ENCODE measurements around the gene NCK2.

NCK2 gene

GRCh38 chr2:105771836-105772235, 27.1 kb downstream of the NCK2 start:
- Histone ChIP-seq H3K4me2 (ENCODE audit: low read length) (no peak overlapping the region), H3K9me3 (ENCODE audit: low read length) (no peaks in the 10 kb centered on the region), H3K27ac (ENCODE audit: low read depth, low read length, poor library complexity, severe bottlenecking) (no peak overlapping the region), H2AFZ (ENCODE audit: low read length) (no peak overlapping the region), H3K79me2 (ENCODE audit: insufficient read depth, low read length) (no peaks in the 10 kb centered on the region), H3K4me1 (ENCODE audit: insufficient read depth, low read length, severe bottlenecking) (no peaks in the 10 kb centered on the region), H3K27me3 (ENCODE audit: insufficient read depth, low read length) (no peaks in the 10 kb centered on the region), H3K9ac (ENCODE audit: low read length) (no peak overlapping the region), H3K4me3 (ENCODE audit: low read depth, low read length, poor library complexity, severe bottlenecking) (no peak overlapping the region), H4K20me1 (ENCODE audit: insufficient read depth, low read length) (no peaks in the 10 kb centered on the region), H3K9me2 (ENCODE audit: low read depth, low read length) (no peaks in the 10 kb centered on the region), H3K36me3 (ENCODE audit: insufficient read depth, low read length) (no peaks in the 10 kb centered on the region), H3F3A (ENCODE audit: insufficient read depth, low read length) (no peaks in the 10 kb centered on the region)
- TF ChIP-seq CTCF (IDR thresholded peaks at IDR 0.05; ENCODE audit: low read length) (no peak), EZH2 (IDR thresholded peaks at IDR 0.05; ENCODE audit: borderline replicate concordance, low read length) (no peak)

- no peak overlapping the region for H2AFZ ChIP-seq (ENCODE audit: low read length)
- no peaks in the 10 kb centered on the region for H3K79me2 ChIP-seq (ENCODE audit: insufficient read depth, low read length)
- no peaks in the 10 kb centered on the region for H3K9me3 ChIP-seq (ENCODE audit: low read length)
- no peaks in the 10 kb centered on the region for H4K20me1 ChIP-seq (ENCODE audit: insufficient read depth, low read length)
- no peaks in the 10 kb centered on the region for H3K27me3 ChIP-seq (ENCODE audit: insufficient read depth, low read length)
- no peak for TF ChIP-seq CTCF (IDR thresholded peaks at IDR 0.05; ENCODE audit: low read length)
- no peak for TF ChIP-seq EZH2 (IDR thresholded peaks at IDR 0.05; ENCODE audit: borderline replicate concordance, low read length)
- H3F3A ChIP-seq (ENCODE audit: insufficient read depth, low read length): no peaks in the 10 kb centered on the region
- H3K4me2 ChIP-seq (ENCODE audit: low read length): no peak overlapping the region
- H3K9me2 ChIP-seq (ENCODE audit: low read depth, low read length): no peaks in the 10 kb centered on the region
- H3K4me1 ChIP-seq (ENCODE audit: insufficient read depth, low read length, severe bottlenecking): no peaks in the 10 kb centered on the region
- H3K36me3 ChIP-seq (ENCODE audit: insufficient read depth, low read length): no peaks in the 10 kb centered on the region
- no peak overlapping the region for H3K27ac ChIP-seq (ENCODE audit: low read depth, low read length, poor library complexity, severe bottlenecking)
- no peak overlapping the region for H3K4me3 ChIP-seq (ENCODE audit: low read depth, low read length, poor library complexity, severe bottlenecking)
- no peak overlapping the region for H3K9ac ChIP-seq (ENCODE audit: low read length)
Measured at GRCh38 chr2:105772362-105772761, 27.6 kb downstream of the NCK2 start.

GRCh38 chr2:105773568-105773967, 28.9 kb downstream of the NCK2 start:
- no peak for TF ChIP-seq CTCF (IDR thresholded peaks at IDR 0.05; ENCODE audit: low read length)
- no peak for TF ChIP-seq EZH2 (IDR thresholded peaks at IDR 0.05; ENCODE audit: borderline replicate concordance, low read length)
- Histone ChIP-seq H3K27ac (ENCODE audit: low read depth, low read length, poor library complexity, severe bottlenecking) (no peak overlapping the region), H4K20me1 (ENCODE audit: insufficient read depth, low read length) (no peaks in the 10 kb centered on the region), H3K27me3 (ENCODE audit: insufficient read depth, low read length) (no peaks in the 10 kb centered on the region), H2AFZ (ENCODE audit: low read length) (no peak overlapping the region), H3K4me2 (ENCODE audit: low read length) (no peak overlapping the region), H3K9me2 (ENCODE audit: low read depth, low read length) (no peaks in the 10 kb centered on the region), H3K9me3 (ENCODE audit: low read length) (no peaks in the 10 kb centered on the region), H3K4me3 (ENCODE audit: low read depth, low read length, poor library complexity, severe bottlenecking) (no peak overlapping the region), H3K9ac (ENCODE audit: low read length) (no peak overlapping the region), H3K4me1 (ENCODE audit: insufficient read depth, low read length, severe bottlenecking) (no peaks in the 10 kb centered on the region), H3K79me2 (ENCODE audit: insufficient read depth, low read length) (no peaks in the 10 kb centered on the region), H3F3A (ENCODE audit: insufficient read depth, low read length) (no peaks in the 10 kb centered on the region), H3K36me3 (ENCODE audit: insufficient read depth, low read length) (no peaks in the 10 kb centered on the region)
